A549 (cell line): ENCODE data around the gene TTN. TPM values are rescaled to one million over a fixed set of nuclear protein-coding genes. Genes with fewer than 3 reads are reported as not detected.

Experiments used
- ATAC-seq, 2 experiments: fragments of 200-7000 bp in 1 of 2; fragments of >200 bp in 1 of 2; cut with Nextera tagmentation in 1 of 2; cut with Tn5 transposase in 1 of 2; 3 replicates each; pipeline versions ENCODE4 v1.8.0 to v1.9.1; 2018 to 2020; ENCODE audit warnings: mild to moderate bottlenecking in 1 of 2, moderate library complexity in 1 of 2
- CTCF ChIA-PET: fragments of 300-600 bp; sonication (Branson Sonifier 250); formaldehyde crosslinking; extraction: SDS; loops from one replicate; lab custom pipeline; 2021; ENCODE audit warnings: antibody characterized with exemption, inconsistent platforms; lab: Yijun Ruan, JAX
- POLR2A ChIA-PET: fragments of 350-600 bp; formaldehyde crosslinking; extraction: SDS; loops from one replicate; lab custom pipeline; 2021; ENCODE audit warnings: antibody characterized with exemption, inconsistent platforms; lab: Yijun Ruan, JAX
- DNase-seq, 2 experiments: peaks; one replicate each; pipeline versions ENCODE4 v3.0.0 to v3.0.0-alpha.2; 2011 to 2016; ENCODE audit warnings: low read depth in 1 of 2, low spot score in 1 of 2
- FAIRE-seq: peaks from 2 replicates; lab custom pipeline; 2011; peaks lifted over from hg19 to GRCh38; lab: Jason Lieb, UNC
- H3K27ac ChIP-seq, 2 experiments: fragments of >200 bp; sonication (Bioruptor Twin); formaldehyde crosslinking; 3 replicates each; pipeline ENCODE4 v1.5.1; 2016 to 2017
- H3K4me1 ChIP-seq: fragments of >200 bp; sonication (Bioruptor Twin); formaldehyde crosslinking; 3 replicates; pipeline ENCODE4 v1.6.1; 2016
- H3K4me2 ChIP-seq: fragments of >200 bp; sonication (Bioruptor Twin); formaldehyde crosslinking; 3 replicates; pipeline ENCODE4 v1.6.1; 2016
- H3K4me3 ChIP-seq: fragments of >200 bp; sonication (Bioruptor Twin); formaldehyde crosslinking; 3 replicates; pipeline ENCODE4 v1.5.1; 2016
- H3K9me3 ChIP-seq: fragments of >200 bp; sonication (Bioruptor Twin); formaldehyde crosslinking; 3 replicates; pipeline ENCODE4 v1.6.1; 2016
- CHD2 ChIP-seq: fragments of 150-350 bp; IDR thresholded peaks from 2 replicates; pipeline ENCODE4 v1.6.1; 2014; ENCODE audit warnings: low read length; ENCODE audit not compliant: partially characterized antibody
- CHD4 ChIP-seq: fragments of 200-600 bp; sonication (generic); IDR thresholded peaks from 2 replicates; pipeline ENCODE4 v1.6.1; 2016; ENCODE audit warnings: antibody characterized with exemption, mild to moderate bottlenecking, borderline replicate concordance
- CTCF ChIP-seq: fragments of >200 bp; sonication (Bioruptor Twin); formaldehyde crosslinking; IDR thresholded peaks from 3 replicates; pipeline ENCODE4 v1.5.1; 2016
- EHF ChIP-seq: fragments of 250-450 bp; sonication (Bioruptor Pico); IDR thresholded peaks from 2 replicates; pipeline ENCODE4 v1.5.0; 2020; ENCODE audit warnings: mild to moderate bottlenecking
- EP300 ChIP-seq, 2 experiments: fragments of >200 bp; sonication (Bioruptor Twin); formaldehyde crosslinking; IDR thresholded peaks; 2 replicates in 1 of 2; 3 replicates in 1 of 2; pipeline ENCODE4 v1.6.1; 2016 to 2017
- FOSL2 ChIP-seq, 2 experiments: fragments of 450-650 bp in 1 of 2; fragments of >200 bp in 1 of 2; sonication (Bioruptor Twin) in 1 of 2; formaldehyde crosslinking; IDR thresholded peaks; 2 replicates each; pipeline versions ENCODE4 v1.5.0 to v1.6.1; 2016 to 2020; ENCODE audit warnings: mild to moderate bottlenecking in 1 of 2, moderate library complexity in 1 of 2
- GATA3 ChIP-seq: IDR thresholded peaks from 2 replicates; pipeline ENCODE4 v1.6.1; 2012; ENCODE audit warnings: borderline replicate concordance
- HEYL ChIP-seq: fragments of 250-450 bp; sonication (Bioruptor Pico); IDR thresholded peaks from 2 replicates; pipeline ENCODE4 v1.8.0; 2021; ENCODE audit warnings: mild to moderate bottlenecking, moderate library complexity
- HOXA7 ChIP-seq: fragments of 250-450 bp; sonication (Bioruptor Pico); IDR thresholded peaks from 2 replicates; pipeline ENCODE4 v1.5.0; 2020; ENCODE audit warnings: mild to moderate bottlenecking, moderate library complexity
- HOXB13 ChIP-seq: fragments of 250-450 bp; sonication (Bioruptor Pico); IDR thresholded peaks from 2 replicates; pipeline ENCODE4 v1.5.0; 2020; ENCODE audit warnings: low read depth, mild to moderate bottlenecking, moderate library complexity
- HOXB5 ChIP-seq: fragments of 250-450 bp; sonication (Bioruptor Pico); IDR thresholded peaks from 2 replicates; pipeline ENCODE4 v1.5.0; 2020; ENCODE audit warnings: mild to moderate bottlenecking, moderate library complexity
- JUNB ChIP-seq: fragments of >200 bp; sonication (Bioruptor Twin); formaldehyde crosslinking; IDR thresholded peaks from 2 replicates; pipeline ENCODE4 v1.6.1; 2016
- KDM1A ChIP-seq: fragments of 200-600 bp; sonication (generic); IDR thresholded peaks from 2 replicates; pipeline ENCODE4 v1.6.1; 2016; ENCODE audit warnings: low read depth, mild to moderate bottlenecking
- KDM5A ChIP-seq: fragments of 200-600 bp; sonication (generic); IDR thresholded peaks from 2 replicates; pipeline ENCODE4 v1.6.1; 2016; ENCODE audit warnings: antibody characterized with exemption, mild to moderate bottlenecking
- MAFK ChIP-seq: fragments of 450-650 bp; IDR thresholded peaks from 2 replicates; pipeline ENCODE4 v1.6.1; 2014; ENCODE audit not compliant: partially characterized antibody
- MAX ChIP-seq: IDR thresholded peaks from 2 replicates; pipeline ENCODE4 v1.6.1; 2012
- NR3C1 ChIP-seq: fragments of >200 bp; sonication (Bioruptor Twin); formaldehyde crosslinking; IDR thresholded peaks from 3 replicates; pipeline ENCODE4 v1.6.1; 2017
- PHF8 ChIP-seq: fragments of 200-600 bp; sonication (generic); IDR thresholded peaks from 2 replicates; pipeline ENCODE4 v1.6.1; 2016; ENCODE audit warnings: low read depth, mild to moderate bottlenecking, antibody characterized with exemption, moderate library complexity, borderline replicate concordance
- POLR2AphosphoS2 ChIP-seq: conservative IDR thresholded peaks from 2 replicates; pipeline ENCODE4 v1.6.1; 2012; ENCODE audit warnings: low read length, improper control_type of control experiment, inconsistent platforms
- RAD21 ChIP-seq, 2 experiments: fragments of >200 bp in 1 of 2; sonication (Bioruptor Twin) in 1 of 2; formaldehyde crosslinking in 1 of 2; IDR thresholded peaks in 1 of 2; conservative IDR thresholded peaks in 1 of 2; 2 replicates in 1 of 2; 3 replicates in 1 of 2; pipeline ENCODE4 v1.6.1; 2012 to 2018; ENCODE audit warnings: inconsistent platforms in 1 of 2
- RARB ChIP-seq: fragments of 250-450 bp; sonication (Bioruptor Pico); IDR thresholded peaks from 2 replicates; pipeline ENCODE4 v1.8.0; 2021; ENCODE audit warnings: mild to moderate bottlenecking, moderate library complexity
- RFX5 ChIP-seq: fragments of 450-650 bp; IDR thresholded peaks from 2 replicates; pipeline ENCODE4 v1.7.1; 2014; ENCODE audit warnings: antibody characterized with exemption, mild to moderate bottlenecking, moderate library complexity
- RNF2 ChIP-seq: fragments of 200-600 bp; sonication (generic); IDR thresholded peaks from 2 replicates; pipeline ENCODE4 v1.6.1; 2016; ENCODE audit warnings: low read depth, mild to moderate bottlenecking, antibody characterized with exemption, moderate library complexity, borderline replicate concordance
- TFCP2L1 ChIP-seq: fragments of 250-450 bp; sonication (Bioruptor Pico); IDR thresholded peaks from 2 replicates; pipeline ENCODE4 v1.5.0; 2021; ENCODE audit warnings: mild to moderate bottlenecking
- TP53 ChIP-seq: fragments of 250-450 bp; sonication (Bioruptor Pico); IDR thresholded peaks from 2 replicates; pipeline ENCODE4 v1.5.0; 2021; ENCODE audit warnings: mild to moderate bottlenecking, moderate library complexity
- ZC3H11A ChIP-seq: fragments of 450-650 bp; IDR thresholded peaks from 2 replicates; pipeline ENCODE4 v1.6.1; 2014; ENCODE audit warnings: antibody characterized with exemption, mild to moderate bottlenecking
- ZFP36 ChIP-seq: fragments of 450-650 bp; IDR thresholded peaks from 2 replicates; pipeline ENCODE4 v1.6.1; 2014; ENCODE audit warnings: borderline replicate concordance; ENCODE audit not compliant: partially characterized antibody
- ZSCAN20 ChIP-seq: fragments of 250-450 bp; sonication (Bioruptor Pico); IDR thresholded peaks from 2 replicates; pipeline ENCODE4 v1.8.0; 2022; ENCODE audit warnings: mild to moderate bottlenecking, moderate library complexity
- WGBS: methylation state at CpG from one replicate; pipeline ENCODE4 v1.1.6; 2017; ENCODE audit errors: missing lambda C conversion rate; 5-methylcytosine and 5-hydroxymethylcytosine counted together
- polyA plus RNA-seq, 4 experiments: library from polyadenylated mRNA; depleted of rRNA in 3 of 4; stranded (reverse); fragments of >200 nt; fragmentation: RNase III in 1 of 4; extraction: RNeasy Plus Mini Kit Qiagen cat#74134 plus additional on column Dnase treatment in 1 of 4; gene quantifications; 2 replicates in 3 of 4; 3 replicates in 1 of 4; pipeline ENCODE4 v1.2.3, GENCODE V29; 2011 to 2017
- TF ChIP-seq, protein P1 (sequence below): fragments of 250-450 bp; sonication (Bioruptor Pico); IDR thresholded peaks from 2 replicates; pipeline ENCODE4 v1.5.0; 2021; ENCODE audit warnings: mild to moderate bottlenecking, moderate library complexity, borderline replicate concordance

TTN gene
- polyA plus RNA-seq, 2 of the 4 experiments (the other 2 are of a cell fraction) = under 0.01 TPM; not detected in 1

DNA sequence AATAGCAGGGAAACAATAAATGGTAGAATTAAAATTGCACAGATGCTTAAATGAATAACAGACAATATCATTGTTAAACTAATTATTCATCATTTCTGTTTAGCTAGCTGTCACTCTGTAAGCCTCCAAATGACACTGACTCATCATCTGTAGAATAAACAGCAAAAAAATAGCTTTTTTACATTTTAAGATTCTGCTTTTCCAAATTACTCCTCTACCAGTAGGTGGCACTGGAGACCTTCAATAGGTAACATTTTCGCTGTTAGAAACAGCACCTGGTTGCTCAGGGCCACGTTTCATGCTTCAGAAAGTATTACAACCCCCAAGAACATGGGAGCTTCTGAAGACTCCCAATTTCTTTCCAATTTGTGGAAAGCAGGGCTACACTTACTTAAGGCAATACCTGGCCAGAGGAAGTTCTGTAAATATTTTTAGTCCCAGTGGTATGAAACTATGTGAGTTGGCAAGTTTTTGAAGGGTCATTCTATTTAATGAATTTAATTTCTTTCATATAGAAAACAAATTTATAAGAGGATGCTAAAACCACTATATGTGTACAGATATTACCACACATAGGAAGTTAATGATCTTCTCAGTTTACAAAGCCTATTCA, 45.4 kb downstream of the TTN start (continued):
- TF ChIP-seq FOSL2 (IDR thresholded peaks at IDR 0.05) = no peak
- peak; percentile 47; the same call in 1 of the 2 replicates for TF ChIP-seq FOSL2 (CRISPR knock-in tag; IDR thresholded peaks at IDR 0.05)

DNA sequence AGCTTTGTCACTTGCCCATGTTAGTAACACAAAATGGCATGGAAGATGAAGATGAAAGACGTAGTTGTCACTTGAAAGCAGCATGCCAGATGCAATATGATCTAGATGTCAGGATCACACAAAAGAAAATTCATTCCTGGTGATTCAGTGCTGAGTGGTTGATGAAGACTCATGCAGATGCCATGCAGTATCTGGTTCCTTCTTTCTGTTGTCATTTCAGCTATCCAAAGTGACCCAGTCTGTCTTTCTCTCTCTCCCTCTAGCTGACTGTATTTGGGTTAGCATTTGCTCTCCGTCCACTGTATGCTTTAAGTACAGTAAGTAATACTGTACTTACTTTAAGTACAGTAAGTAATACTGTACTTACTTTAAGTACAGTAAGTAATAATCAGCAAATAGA, 50.4 kb downstream of the TTN start:
- POLR2A ChIA-PET = no interaction called here
- H3K27ac ChIP-seq = no peak overlapping the region
- TF ChIP-seq GATA3 (no peak), HOXB5 (no peak), RARB (CRISPR knock-in tag) (no peak), HOXA7 (no peak), KDM5A (no peak), ZFP36 (no peak), FOSL2 (IDR thresholded peaks at IDR 0.05) (no peak), FOSL2 (CRISPR knock-in tag; IDR thresholded peaks at IDR 0.05) (no peak), POLR2AphosphoS2 (no peak), ZC3H11A (no peak), JUNB (no peak), TP53 (CRISPR knock-in tag) (no peak), RFX5 (no peak), CTCF (no peak), RNF2 (no peak), EP300 (IDR thresholded peaks at IDR 0.05) (no peak), KDM1A (no peak), ZSCAN20 (CRISPR knock-in tag) (no peak), NR3C1 (no peak), RAD21 (conservative IDR thresholded peaks at IDR 0.05 in 1 of 2, IDR thresholded peaks at IDR 0.05 in 1 of 2) (no peak)
- TF ChIP-seq, all 56 proteins: peak for 0
- DNase-seq (no peak), ATAC-seq (peak in 1 of 2 experiments; percentile 26; a peak in 1 of 6 replicates), FAIRE-seq (peak; percentile 49)
- 16% methylated on average over 2 of the region's 2 CpGs for WGBS
- Histone ChIP-seq H3K4me1 (no peaks in the 10 kb centered on the region), H3K4me3 (no peak overlapping the region), H3K9me3 (no peaks in the 10 kb centered on the region), H3K4me2 (no peak overlapping the region)
- CTCF ChIA-PET = no interaction called here

DNA sequence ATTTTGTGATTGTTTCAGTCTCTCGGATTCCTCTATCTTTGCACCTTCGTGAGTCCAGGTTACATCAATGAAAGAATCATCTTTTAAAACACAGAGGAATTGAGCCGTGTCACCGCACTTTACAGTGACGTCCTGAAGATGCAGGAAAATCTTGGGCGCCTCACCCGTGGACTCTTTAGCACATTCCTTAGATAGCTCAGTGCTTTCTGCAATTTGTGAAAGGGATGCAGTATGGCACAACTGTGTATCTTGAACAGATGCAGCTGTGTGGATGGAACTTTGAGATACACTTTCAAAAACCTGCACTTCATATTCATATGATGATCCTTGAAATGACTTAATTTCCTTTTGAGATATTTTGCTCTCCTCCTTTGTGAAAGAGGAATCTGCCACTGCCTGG, 50.9 kb downstream of the TTN start:
- 27% methylated on average over 7 of the region's 7 CpGs for WGBS
- no peak for FAIRE-seq
- POLR2A ChIA-PET = no interaction called here

More for the DNA sequence above, 50.9 kb downstream of the TTN start:
- ATAC-seq = no peak
- no peak overlapping the region for H3K27ac ChIP-seq
- H3K9me3 ChIP-seq = no peaks in the 10 kb centered on the region
- no peak overlapping the region for H3K4me2 ChIP-seq
- no peak overlapping the region for H3K4me3 ChIP-seq
- H3K4me1 ChIP-seq = no peaks in the 10 kb centered on the region
- no peak for DNase-seq
- CTCF ChIA-PET = no interaction called here
- no peak for TF ChIP-seq ZC3H11A
- TF ChIP-seq CHD4 = no peak
- TF ChIP-seq TFCP2L1 = no peak
- no peak for TF ChIP-seq HEYL (CRISPR knock-in tag)
- TF ChIP-seq EHF (CRISPR knock-in tag) = no peak
- TF ChIP-seq, protein P1, sequence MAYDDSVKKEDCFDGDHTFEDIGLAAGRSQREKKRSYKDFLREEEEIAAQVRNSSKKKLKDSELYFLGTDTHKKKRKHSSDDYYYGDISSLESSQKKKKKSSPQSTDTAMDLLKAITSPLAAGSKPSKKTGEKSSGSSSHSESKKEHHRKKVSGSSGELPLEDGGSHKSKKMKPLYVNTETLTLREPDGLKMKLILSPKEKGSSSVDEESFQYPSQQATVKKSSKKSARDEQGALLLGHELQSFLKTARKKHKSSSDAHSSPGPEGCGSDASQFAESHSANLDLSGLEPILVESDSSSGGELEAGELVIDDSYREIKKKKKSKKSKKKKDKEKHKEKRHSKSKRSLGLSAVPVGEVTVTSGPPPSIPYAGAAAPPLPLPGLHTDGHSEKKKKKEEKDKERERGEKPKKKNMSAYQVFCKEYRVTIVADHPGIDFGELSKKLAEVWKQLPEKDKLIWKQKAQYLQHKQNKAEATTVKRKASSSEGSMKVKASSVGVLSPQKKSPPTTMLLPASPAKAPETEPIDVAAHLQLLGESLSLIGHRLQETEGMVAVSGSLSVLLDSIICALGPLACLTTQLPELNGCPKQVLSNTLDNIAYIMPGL = no peak
- TF ChIP-seq MAFK = no peak
- no peak for TF ChIP-seq HOXB13 (CRISPR knock-in tag)
- no peak for TF ChIP-seq CHD2
- no peak for TF ChIP-seq PHF8
- no peak for TF ChIP-seq MAX
